Smooth muscle cell (in vitro differentiated cells): ENCODE results near the gene ANXA5. TPM values are rescaled to one million over a fixed set of nuclear protein-coding genes. Genes with fewer than 3 reads are reported as not detected.
A peak's percentile ranks its signal among the peaks of the same experiment; 100 is the strongest.

Source experiments
- DNase-seq: peaks from one replicate; lab custom pipeline; 2025; ENCODE audit not compliant: unreplicated experiment; lab: John Stamatoyannopoulos, UW
- H2AFZ ChIP-seq: fragments of 200-600 bp; sonication (generic); 2 replicates; pipeline ENCODE4 v1.6.0; 2016; ENCODE audit warnings: antibody characterized with exemption, low read depth, mild to moderate bottlenecking
- H3F3A ChIP-seq: fragments of 200-600 bp; sonication (generic); 2 replicates; pipeline ENCODE4 v1.6.0; 2017; ENCODE audit warnings: antibody characterized with exemption, low read depth
- H3K27ac ChIP-seq: fragments of 200-600 bp; sonication (generic); 2 replicates; pipeline ENCODE4 v1.5.1; 2016; ENCODE audit warnings: low read depth, mild to moderate bottlenecking
- H3K27me3 ChIP-seq: fragments of 200-600 bp; sonication (generic); 2 replicates; pipeline ENCODE4 v1.6.1; 2016; ENCODE audit warnings: low read depth, mild to moderate bottlenecking
- H3K36me3 ChIP-seq: fragments of 200-600 bp; sonication (generic); 2 replicates; pipeline ENCODE4 v1.5.1; 2016; ENCODE audit warnings: low read depth
- H3K4me1 ChIP-seq: fragments of 200-600 bp; sonication (generic); 2 replicates; pipeline ENCODE4 v1.5.1; 2016; ENCODE audit warnings: low read depth
- H3K4me2 ChIP-seq: fragments of 200-600 bp; sonication (generic); 2 replicates; pipeline ENCODE4 v1.6.0; 2016; ENCODE audit warnings: mild to moderate bottlenecking
- H3K4me3 ChIP-seq: fragments of 200-600 bp; sonication (generic); 2 replicates; pipeline ENCODE4 v1.5.1; 2016; ENCODE audit warnings: mild to moderate bottlenecking
- H3K79me2 ChIP-seq: fragments of 200-600 bp; sonication (generic); 2 replicates; pipeline ENCODE4 v1.6.0; 2016; ENCODE audit warnings: low read depth, mild to moderate bottlenecking
- H3K9ac ChIP-seq: fragments of 200-600 bp; sonication (generic); 2 replicates; pipeline ENCODE4 v1.6.0; 2016; ENCODE audit warnings: low read depth
- H3K9me3 ChIP-seq: fragments of 200-600 bp; sonication (generic); replicated peaks from 2 replicates; pipeline ENCODE4 v1.5.1; 2016; ENCODE audit warnings: low read depth
- H4K20me1 ChIP-seq: fragments of 200-600 bp; sonication (generic); 2 replicates; pipeline ENCODE4 v1.6.0; 2016; ENCODE audit warnings: low read depth
- WGBS: methylation state at CpG from one replicate; pipeline ENCODE4 v1.1.7; 2016; ENCODE audit warnings: low lambda C conversion rate; 5-methylcytosine and 5-hydroxymethylcytosine counted together
- polyA plus RNA-seq: library from polyadenylated mRNA; unstranded; fragments of >200 nt; fragmentation: Nextera tagmentation; extraction: Ambion mirVana; gene quantifications from 2 replicates; pipeline ENCODE4 v1.2.1, GENCODE V29; 2016
- total RNA-seq: library from RNA; depleted of rRNA; stranded (reverse); fragments of >200 nt; gene quantifications from 2 replicates; pipeline ENCODE4 v1.2.3, GENCODE V29; 2014
- TF ChIP-seq, protein P1 (sequence below): fragments of 200-600 bp; sonication (generic); IDR thresholded peaks from 2 replicates; pipeline ENCODE4 v1.5.1; 2017; ENCODE audit warnings: borderline replicate concordance, mild to moderate bottlenecking, antibody characterized with exemption; ENCODE audit not compliant: insufficient read depth, poor library complexity, severe bottlenecking

The ANXA5 gene
- total and polyA plus RNA-seq, 2 experiments from 2014 or later = 481 to 597 TPM

DNA sequence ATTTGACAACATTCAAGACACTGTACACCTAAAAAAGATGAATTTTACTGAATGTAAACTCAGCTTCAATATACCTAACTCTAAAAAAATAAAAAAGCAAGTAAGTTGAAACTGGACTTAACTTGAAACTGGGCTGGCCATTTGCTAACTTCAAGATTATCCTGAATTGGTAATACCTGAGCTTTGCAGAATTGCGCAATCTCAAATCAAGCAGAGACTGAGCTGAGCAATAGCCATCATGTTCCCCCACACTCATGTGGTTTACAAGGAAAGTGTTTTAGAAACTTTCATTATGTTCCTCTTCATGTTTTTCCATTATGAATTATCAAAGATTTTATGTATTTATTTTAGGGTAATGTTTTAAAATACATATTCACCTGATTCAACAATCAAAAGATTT is 38.7 kb downstream of the ANXA5 start:
- TF ChIP-seq, protein P1, sequence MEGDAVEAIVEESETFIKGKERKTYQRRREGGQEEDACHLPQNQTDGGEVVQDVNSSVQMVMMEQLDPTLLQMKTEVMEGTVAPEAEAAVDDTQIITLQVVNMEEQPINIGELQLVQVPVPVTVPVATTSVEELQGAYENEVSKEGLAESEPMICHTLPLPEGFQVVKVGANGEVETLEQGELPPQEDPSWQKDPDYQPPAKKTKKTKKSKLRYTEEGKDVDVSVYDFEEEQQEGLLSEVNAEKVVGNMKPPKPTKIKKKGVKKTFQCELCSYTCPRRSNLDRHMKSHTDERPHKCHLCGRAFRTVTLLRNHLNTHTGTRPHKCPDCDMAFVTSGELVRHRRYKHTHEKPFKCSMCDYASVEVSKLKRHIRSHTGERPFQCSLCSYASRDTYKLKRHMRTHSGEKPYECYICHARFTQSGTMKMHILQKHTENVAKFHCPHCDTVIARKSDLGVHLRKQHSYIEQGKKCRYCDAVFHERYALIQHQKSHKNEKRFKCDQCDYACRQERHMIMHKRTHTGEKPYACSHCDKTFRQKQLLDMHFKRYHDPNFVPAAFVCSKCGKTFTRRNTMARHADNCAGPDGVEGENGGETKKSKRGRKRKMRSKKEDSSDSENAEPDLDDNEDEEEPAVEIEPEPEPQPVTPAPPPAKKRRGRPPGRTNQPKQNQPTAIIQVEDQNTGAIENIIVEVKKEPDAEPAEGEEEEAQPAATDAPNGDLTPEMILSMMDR = no peak
- Histone ChIP-seq H3K27me3 (no peaks in the 10 kb centered on the region), H2AFZ (no peak overlapping the region), H3K9ac (no peak overlapping the region), H3K36me3 (no peaks in the 10 kb centered on the region), H4K20me1 (no peaks in the 10 kb centered on the region), H3K27ac (no peak overlapping the region), H3K4me3 (no peak overlapping the region), H3K9me3 (no peaks in the 10 kb centered on the region), H3K79me2 (no peaks in the 10 kb centered on the region), H3F3A (no peaks in the 10 kb centered on the region), H3K4me2 (no peak overlapping the region), H3K4me1 (no peaks in the 10 kb centered on the region)
- WGBS = 94% methylated on average over 1 of the region's 1 CpG
- no peak for DNase-seq

DNA sequence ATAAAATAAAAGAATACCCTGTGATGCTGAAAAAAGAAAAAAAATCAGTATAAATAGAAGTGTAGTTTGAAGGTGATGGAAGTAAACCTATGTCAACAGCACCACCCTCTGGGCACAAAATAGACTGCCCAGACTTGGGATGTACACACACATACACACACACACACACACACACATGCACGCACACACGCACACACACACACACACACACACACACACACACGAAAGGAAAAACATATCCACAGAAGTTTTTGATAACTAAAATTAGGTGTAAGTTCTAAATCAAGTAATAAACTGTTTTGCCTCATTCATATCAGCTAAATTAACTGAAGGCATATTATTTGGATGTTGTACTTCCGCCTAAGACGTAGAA is 40.5 kb downstream of the ANXA5 start:
- Histone ChIP-seq H2AFZ (no peak overlapping the region), H3K4me3 (no peak overlapping the region), H3K36me3 (no peaks in the 10 kb centered on the region), H3K4me1 (no peaks in the 10 kb centered on the region), H4K20me1 (no peaks in the 10 kb centered on the region), H3F3A (no peaks in the 10 kb centered on the region), H3K9me3 (no peaks in the 10 kb centered on the region), H3K27me3 (no peaks in the 10 kb centered on the region), H3K79me2 (no peaks in the 10 kb centered on the region), H3K4me2 (no peak overlapping the region), H3K27ac (no peak overlapping the region), H3K9ac (no peak overlapping the region)
- no peak for DNase-seq
- WGBS = 56% methylated on average over 5 of the region's 5 CpGs
- TF ChIP-seq, protein P1 = peak; percentile 40

DNA sequence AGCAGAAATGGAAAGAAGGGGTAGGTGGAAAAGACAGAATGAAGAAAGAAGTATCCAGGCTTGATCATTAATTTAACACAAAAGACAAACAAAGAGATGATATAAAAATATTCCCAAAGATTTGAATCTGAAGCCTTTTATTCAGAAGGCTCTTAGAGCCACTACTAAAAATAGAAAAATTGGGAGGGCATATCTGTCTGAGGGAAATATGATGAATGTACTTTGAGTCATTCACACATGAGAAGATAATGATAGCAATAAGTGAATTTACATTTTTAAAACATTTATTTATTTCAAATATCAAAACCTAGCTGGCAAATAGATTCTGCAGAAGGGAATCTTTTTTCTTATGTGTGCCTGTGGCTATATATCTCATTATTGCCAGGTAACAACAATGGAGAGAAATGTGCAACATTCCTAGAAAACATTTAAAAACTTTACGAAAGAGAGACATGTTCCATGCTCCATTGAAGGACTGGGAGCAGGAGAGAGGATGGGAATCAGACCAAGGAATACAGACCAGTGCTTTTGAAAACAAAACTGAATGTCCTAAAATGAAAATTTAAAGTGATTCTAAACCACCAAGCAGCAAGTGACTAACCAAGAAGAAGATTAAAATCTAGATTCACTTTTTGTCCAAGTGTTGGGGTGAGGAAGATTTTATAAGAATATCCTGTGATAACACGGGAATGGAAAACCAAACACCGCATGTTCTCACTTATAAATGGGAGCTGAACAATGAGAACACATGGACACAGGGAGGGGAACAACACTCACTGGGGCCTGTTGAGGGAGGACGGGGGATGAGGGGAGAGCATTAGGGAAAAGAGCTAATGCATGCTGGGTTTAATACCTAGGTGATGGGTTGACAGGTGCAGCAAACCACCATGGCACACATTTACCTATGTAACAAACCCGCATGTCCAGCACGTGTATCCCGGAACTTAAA is 41.2 kb downstream of the ANXA5 start:
- H3K4me1 ChIP-seq = no peaks in the 10 kb centered on the region
- H3K4me2 ChIP-seq = no peak overlapping the region
- no peaks in the 10 kb centered on the region for H3K79me2 ChIP-seq
- no peak overlapping the region for H3K9ac ChIP-seq
- no peaks in the 10 kb centered on the region for H3K27me3 ChIP-seq
- H3K27ac ChIP-seq = no peak overlapping the region
- H4K20me1 ChIP-seq = no peaks in the 10 kb centered on the region
- DNase-seq = no peak
- TF ChIP-seq, protein P1 = no peak
- no peak overlapping the region for H2AFZ ChIP-seq
- no peaks in the 10 kb centered on the region for H3F3A ChIP-seq
- H3K36me3 ChIP-seq = no peaks in the 10 kb centered on the region
- no peak overlapping the region for H3K4me3 ChIP-seq
- no peaks in the 10 kb centered on the region for H3K9me3 ChIP-seq
- WGBS = 87% methylated on average over 7 of the region's 7 CpGs
